Osteocyte (in vitro differentiated cells): ENCODE results near the gene RPL35. TPM values are rescaled to one million over a fixed set of nuclear protein-coding genes. Genes with fewer than 3 reads are reported as not detected.

Experiments used
- DNase-seq: peaks from one replicate; pipeline ENCODE4 v3.0.0; 2021; ENCODE audit warnings: mixed read lengths; ENCODE audit not compliant: unreplicated experiment; ENCODE audit errors: extremely low spot score
- H3K27ac Mint-ChIP-seq: one replicate; pipeline ENCODE4 v1.8.0; 2021; ENCODE audit warnings: mild to moderate bottlenecking, mixed read lengths; ENCODE audit not compliant: unreplicated experiment
- H3K27me3 Mint-ChIP-seq: one replicate; pipeline ENCODE4 v1.8.0; 2021; ENCODE audit warnings: mixed read lengths; ENCODE audit not compliant: unreplicated experiment
- H3K36me3 Mint-ChIP-seq: one replicate; pipeline ENCODE4 v1.8.0; 2021; ENCODE audit warnings: mixed read lengths; ENCODE audit not compliant: unreplicated experiment
- H3K4me1 Mint-ChIP-seq: one replicate; pipeline ENCODE4 v1.8.0; 2021; ENCODE audit warnings: mixed read lengths; ENCODE audit not compliant: unreplicated experiment
- H3K4me3 Mint-ChIP-seq: one replicate; pipeline ENCODE4 v1.8.0; 2021; ENCODE audit warnings: mild to moderate bottlenecking, moderate library complexity, mixed read lengths; ENCODE audit not compliant: unreplicated experiment
- H3K9me3 Mint-ChIP-seq: one replicate; pipeline ENCODE4 v1.8.0; 2021; ENCODE audit warnings: mixed read lengths; ENCODE audit not compliant: unreplicated experiment
- CTCF ChIP-seq: fragments of 200-600 bp; sonication (generic); IDR thresholded peaks from 2 replicates; pipeline ENCODE4 v1.5.0; 2021; ENCODE audit warnings: antibody characterized with exemption, mild to moderate bottlenecking, moderate library complexity
- total RNA-seq: library from RNA; stranded (reverse); gene quantifications from 2 replicates; pipeline ENCODE4 v1.2.1, GENCODE V29; 2021

RPL35 gene
- total RNA-seq, 1 donor from 2014 or later, result 912 TPM

- Mint-ChIP-seq H3K4me3 (no peak overlapping the region), H3K27ac (no peak overlapping the region), H3K27me3 (no peaks in the 10 kb centered on the region), H3K4me1 (no peaks in the 10 kb centered on the region), H3K36me3 (peaks cover 21% of the 10 kb centered on the region), H3K9me3 (no peaks in the 10 kb centered on the region)
- DNase-seq, result no peak
- TF ChIP-seq CTCF, result no peak
Observed at GRCh38 chr9:124878021-124878420, 16.3 kb upstream of the RPL35 start.

- DNase-seq, result no peak
- no peaks in the 10 kb centered on the region for H3K9me3 Mint-ChIP-seq
- no peaks in the 10 kb centered on the region for H3K4me1 Mint-ChIP-seq
- no peak for TF ChIP-seq CTCF
- H3K4me3 Mint-ChIP-seq, result no peak overlapping the region
- H3K27ac Mint-ChIP-seq, result no peak overlapping the region
- no peaks in the 10 kb centered on the region for H3K27me3 Mint-ChIP-seq
- H3K36me3 Mint-ChIP-seq, result peaks cover 21% of the 10 kb centered on the region
Observed at GRCh38 chr9:124877021-124877782, 15.4 kb upstream of the RPL35 start.

- Mint-ChIP-seq H3K36me3 (peaks cover 24% of the 10 kb centered on the region), H3K4me3 (no peak overlapping the region), H3K27ac (no peak overlapping the region), H3K9me3 (no peaks in the 10 kb centered on the region), H3K4me1 (peaks cover 14% of the 10 kb centered on the region), H3K27me3 (no peaks in the 10 kb centered on the region)
- DNase-seq, result no peak
- TF ChIP-seq CTCF, result no peak
Observed at GRCh38 chr9:124875501-124875900, 13.7 kb upstream of the RPL35 start.

- DNase-seq, result no peak
- no peak for TF ChIP-seq CTCF
- H3K4me3 Mint-ChIP-seq, result no peak overlapping the region
- no peaks in the 10 kb centered on the region for H3K27me3 Mint-ChIP-seq
- peaks cover 16% of the 10 kb centered on the region for H3K36me3 Mint-ChIP-seq
- peaks cover 21% of the 10 kb centered on the region for H3K4me1 Mint-ChIP-seq
- no peak overlapping the region for H3K27ac Mint-ChIP-seq
- H3K9me3 Mint-ChIP-seq, result no peaks in the 10 kb centered on the region
Observed at GRCh38 chr9:124873664-124874063, 11.9 kb upstream of the RPL35 start.

- DNase-seq, result no peak
- no peaks in the 10 kb centered on the region for H3K9me3 Mint-ChIP-seq
- peak overlapping the region; percentile 77 for H3K27ac Mint-ChIP-seq
- H3K36me3 Mint-ChIP-seq, result peaks cover 5% of the 10 kb centered on the region
- no peaks in the 10 kb centered on the region for H3K27me3 Mint-ChIP-seq
- peaks cover 30% of the 10 kb centered on the region for H3K4me1 Mint-ChIP-seq
- peak overlapping the region; percentile 91 for H3K4me3 Mint-ChIP-seq
- TF ChIP-seq CTCF, result no peak
Observed at GRCh38 chr9:124871156-124871561, 9.4 kb upstream of the RPL35 start.
